ENCODE results near the gene GIGYF2.

GRCh38 chr2:232761301-232761907, 64.3 kb downstream of the GIGYF2 start:
- peak; percentile 33 for TF ChIP-seq CTCF (IDR thresholded peaks at IDR 0.05; ENCODE audit: low read depth, low read length, missing input control)
- no peak for TF ChIP-seq REST (IDR thresholded peaks at IDR 0.05)
- TF ChIP-seq RAD21 (IDR thresholded peaks at IDR 0.05) = peak; percentile 60 to 72
